Liver (tissue), 9 donors: ENCODE results near the gene GFM1. TPM values are rescaled to one million over a fixed set of nuclear protein-coding genes. Genes with fewer than 3 reads are reported as not detected.

Source experiments
- DNase-seq: peaks from one replicate; pipeline ENCODE4 v3.0.0-alpha.2; 2017; ENCODE audit warnings: low spot score
- H3K27ac ChIP-seq, 2 donors: one replicate each; pipeline ENCODE4 v1.7.0; 2013; ENCODE audit warnings: inconsistent platforms in 2 of 2, low read length in 2 of 2, control low read depth in 1 of 2, low read depth in 1 of 2, mild to moderate bottlenecking in 1 of 2
- H3K27me3 ChIP-seq, 4 donors: one replicate each; pipeline versions ENCODE4 v1.6.1 to v1.7.0; 2013; ENCODE audit warnings: low read length in 3 of 4, inconsistent platforms in 1 of 4, mild to moderate bottlenecking in 1 of 4, moderate library complexity in 1 of 4; ENCODE audit not compliant: control insufficient read depth in 4 of 4, insufficient read depth in 4 of 4
- H3K36me3 ChIP-seq, 4 donors: one replicate each; pipeline versions ENCODE4 v1.6.1 to v1.7.0; 2013; ENCODE audit warnings: low read length in 3 of 4, mild to moderate bottlenecking in 3 of 4, low read depth in 1 of 4, moderate library complexity in 1 of 4; ENCODE audit not compliant: control insufficient read depth in 4 of 4, insufficient read depth in 3 of 4
- H3K4me1 ChIP-seq, 4 donors: one replicate each; pipeline versions ENCODE4 v1.6.1 to v1.7.0; 2013; ENCODE audit warnings: low read length in 3 of 4, mild to moderate bottlenecking in 3 of 4, moderate library complexity in 1 of 4; ENCODE audit not compliant: control insufficient read depth in 4 of 4, insufficient read depth in 4 of 4
- H3K4me3 ChIP-seq, 3 donors: one replicate each; pipeline versions ENCODE4 v1.6.1 to v1.7.0; 2013; ENCODE audit warnings: low read length in 3 of 3, control low read depth in 1 of 3, low read depth in 1 of 3, mild to moderate bottlenecking in 1 of 3
- H3K9ac ChIP-seq, 2 donors: one replicate each; pipeline ENCODE4 v1.7.0; 2013; ENCODE audit warnings: low read length in 2 of 2, mild to moderate bottlenecking in 2 of 2, moderate library complexity in 2 of 2, control low read depth in 1 of 2, low read depth in 1 of 2
- H3K9me3 ChIP-seq, 4 donors: one replicate each; pipeline versions ENCODE4 v1.6.1 to v1.7.0; 2013; ENCODE audit warnings: low read length in 3 of 4; ENCODE audit not compliant: control insufficient read depth in 4 of 4
- ATF3 ChIP-seq: IDR thresholded peaks from 2 replicates; pipeline ENCODE4 v1.6.1; 2016; ENCODE audit warnings: antibody characterized with exemption
- CTCF ChIP-seq: fragments of 150-350 bp; IDR thresholded peaks from 2 replicates; pipeline ENCODE4 v1.5.1; 2017; ENCODE audit warnings: improper control_type of control experiment, low read depth, low read length; ENCODE audit not compliant: missing input control
- EGR1 ChIP-seq, 2 donors: IDR thresholded peaks; 2 replicates each; pipeline ENCODE4 v1.6.1; 2016 to 2018; ENCODE audit warnings: antibody characterized with exemption in 2 of 2, low read depth in 2 of 2
- FOXA1 ChIP-seq: IDR thresholded peaks from 2 replicates; pipeline ENCODE4 v1.6.1; 2016; ENCODE audit warnings: antibody characterized with exemption
- FOXA2 ChIP-seq: IDR thresholded peaks from 2 replicates; pipeline ENCODE4 v1.6.1; 2016; ENCODE audit warnings: antibody characterized with exemption
- GABPA ChIP-seq, 2 donors: IDR thresholded peaks in 1 of 2; conservative IDR thresholded peaks in 1 of 2; 2 replicates each; pipeline ENCODE4 v1.6.1; 2016; ENCODE audit warnings: antibody characterized with exemption in 2 of 2, mild to moderate bottlenecking in 1 of 2, moderate library complexity in 1 of 2
- HNF4A ChIP-seq, 2 donors: conservative IDR thresholded peaks; 2 replicates each; pipeline ENCODE4 v1.6.1; 2016; ENCODE audit warnings: antibody characterized with exemption in 2 of 2, mild to moderate bottlenecking in 2 of 2
- HNF4G ChIP-seq: IDR thresholded peaks from 2 replicates; pipeline ENCODE4 v1.6.1; 2016; ENCODE audit warnings: antibody characterized with exemption
- JUND ChIP-seq, 2 donors: IDR thresholded peaks; 2 replicates each; pipeline ENCODE4 v1.6.1; 2016; ENCODE audit warnings: antibody characterized with exemption in 2 of 2
- MAX ChIP-seq: IDR thresholded peaks from 2 replicates; pipeline ENCODE4 v1.6.1; 2016; ENCODE audit warnings: antibody characterized with exemption
- NR2F2 ChIP-seq: IDR thresholded peaks from 2 replicates; pipeline ENCODE4 v1.6.1; 2016; ENCODE audit warnings: antibody characterized with exemption
- REST ChIP-seq: IDR thresholded peaks from 2 replicates; pipeline ENCODE4 v1.6.1; 2016; ENCODE audit warnings: antibody characterized with exemption, mild to moderate bottlenecking
- SP1 ChIP-seq: IDR thresholded peaks from 2 replicates; pipeline ENCODE4 v1.6.1; 2018; ENCODE audit warnings: antibody characterized with exemption, mild to moderate bottlenecking
- TAF1 ChIP-seq: conservative IDR thresholded peaks from 2 replicates; pipeline ENCODE4 v1.6.1; 2016; ENCODE audit warnings: antibody characterized with exemption, mild to moderate bottlenecking
- YY1 ChIP-seq: IDR thresholded peaks from 2 replicates; pipeline ENCODE4 v1.6.1; 2016; ENCODE audit warnings: antibody characterized with exemption, mild to moderate bottlenecking
- ZBTB33 ChIP-seq: IDR thresholded peaks from 2 replicates; pipeline ENCODE4 v1.6.1; 2016; ENCODE audit warnings: antibody characterized with exemption
- polyA plus RNA-seq, 2 donors: library from polyadenylated mRNA; stranded (reverse) in 1 of 2; unstranded in 1 of 2; fragments of 200-250 nt in 1 of 2; fragments of >200 nt in 1 of 2; fragmentation: Nextera tagmentation in 1 of 2; extraction: Ambion mirVana in 1 of 2; gene quantifications; one replicate each; pipeline versions ENCODE4 v1.2.1 to v1.2.3, GENCODE V29; 2013 to 2015
- total RNA-seq, 2 donors: library from RNA; depleted of rRNA; stranded (reverse); fragments of >200 nt; gene quantifications; one replicate each; pipeline ENCODE4 v1.2.3, GENCODE V29; 2014
- donor health status: healthy.
- donor health status: healthy.
- donor health status: healthy.
- donor health status: healthy.
- donor health status: healthy.

Gene GFM1
- total and polyA plus RNA-seq, 4 donors, result 33.8 to 73.2 (median 35.8) TPM

GRCh38 chr3:158631981-158632380 lies 12.3 kb upstream of the GFM1 start:
- no peak overlapping the region for H3K27ac ChIP-seq

More at GRCh38 chr3:158631981-158632380, 12.3 kb upstream of the GFM1 start:
- no peak overlapping the region for H3K9ac ChIP-seq
- no peak for DNase-seq
- TF ChIP-seq TAF1 (no peak), HNF4A (conservative IDR thresholded peaks at IDR 0.05) (no peak), HNF4G (no peak), NR2F2 (no peak), CTCF (no peak), YY1 (no peak), JUND (IDR thresholded peaks at IDR 0.05) (no peak), EGR1 (IDR thresholded peaks at IDR 0.05; ENCODE audit: low read depth in 2 of 2) (no peak), REST (no peak), ATF3 (no peak), MAX (no peak), SP1 (no peak), GABPA (IDR thresholded peaks at IDR 0.05 in 1 of 2, conservative IDR thresholded peaks at IDR 0.05 in 1 of 2) (no peak), FOXA2 (no peak), ZBTB33 (no peak), FOXA1 (no peak)
- no peaks in the 10 kb centered on the region for H3K36me3 ChIP-seq
- no peaks in the 10 kb centered on the region for H3K4me1 ChIP-seq
- no peak overlapping the region for H3K4me3 ChIP-seq
- H3K9me3 ChIP-seq, result peaks cover 0 to 3% (median 0%) of the 10 kb centered on the region in 4 donors
- H3K27me3 ChIP-seq, result no peaks in the 10 kb centered on the region
